DND-41 (cell line): ENCODE measurements around the gene CRYGB.

Experiments
- CTCF ChIP-seq: IDR thresholded peaks from 2 replicates; pipeline ENCODE4 v1.5.1; 2012; ENCODE audit warnings: borderline replicate concordance, low read length, moderate library complexity, mild to moderate bottlenecking; ENCODE audit not compliant: poor library complexity, severe bottlenecking; ENCODE audit errors: extremely low read depth
- EZH2 ChIP-seq: IDR thresholded peaks from 3 replicates; pipeline ENCODE4 v1.6.1; 2012; ENCODE audit warnings: borderline replicate concordance, low read depth, mild to moderate bottlenecking, moderate library complexity, low read length, inconsistent platforms; ENCODE audit not compliant: severe bottlenecking

- no peak for TF ChIP-seq CTCF
- TF ChIP-seq EZH2 = no peak
These were observed 37.6 kb upstream of the CRYGB start for GRCh38 chr2:208183526-208183925.
